PC-3 (cell line): ENCODE results near the gene CNTN4. TPM values are rescaled to one million over a fixed set of nuclear protein-coding genes. Genes with fewer than 3 reads are reported as not detected.

Experiments used
- ATAC-seq: fragments of 200-7000 bp; cut with Tn5 transposase; 2 replicates; pipeline ENCODE4 v1.9.1; 2020; ENCODE audit warnings: mild to moderate bottlenecking, moderate library complexity
- BruUV-seq: library from RNA; stranded (reverse); fragments of 400-500 nt; replicated peaks from 2 replicates; lab custom pipeline; 2021; lab: Mats Ljungman, UMichigan
- CTCF ChIA-PET: fragments of 300-600 bp; sonication (Branson Sonifier 250); formaldehyde crosslinking; loops from one replicate; lab custom pipeline; 2022; ENCODE audit warnings: antibody characterized with exemption; lab: Charles Lee
- POLR2A ChIA-PET: fragments of 300-600 bp; sonication (Branson Sonifier 250); formaldehyde crosslinking; loops from one replicate; lab custom pipeline; 2022; ENCODE audit warnings: antibody characterized with exemption; ENCODE audit not compliant: unreplicated experiment; lab: Charles Lee
- DNase-seq: peaks from one replicate; pipeline ENCODE4 v3.0.0-alpha.2; 2015
- H2AFZ ChIP-seq: fragments of 300-600 bp; sonication (generic); 2 replicates; pipeline ENCODE4 v1.6.0; 2016; ENCODE audit warnings: antibody characterized with exemption, low read length
- H3F3A ChIP-seq: fragments of 300-600 bp; sonication (generic); one replicate; pipeline ENCODE4 v1.6.0; 2017; ENCODE audit warnings: antibody characterized with exemption, low read length, control low read depth, mild to moderate bottlenecking; ENCODE audit not compliant: unreplicated experiment
- H3K27ac ChIP-seq: fragments of 300-600 bp; sonication (generic); 2 replicates; pipeline ENCODE4 v1.5.1; 2016; ENCODE audit warnings: mild to moderate bottlenecking, low read length
- H3K27me3 ChIP-seq: fragments of 300-600 bp; sonication (generic); 2 replicates; pipeline ENCODE4 v1.6.1; 2016; ENCODE audit warnings: low read length, mixed read lengths
- H3K36me3 ChIP-seq: fragments of 300-600 bp; sonication (generic); 2 replicates; pipeline ENCODE4 v1.6.1; 2016; ENCODE audit warnings: low read depth, mixed run types, low read length, mixed read lengths
- H3K4me1 ChIP-seq: fragments of 300-600 bp; sonication (generic); 2 replicates; pipeline ENCODE4 v1.5.1; 2016; ENCODE audit warnings: low read length; ENCODE audit not compliant: insufficient read depth
- H3K4me2 ChIP-seq: fragments of 300-600 bp; sonication (generic); 2 replicates; pipeline ENCODE4 v1.6.0; 2016; ENCODE audit warnings: low read length
- H3K4me3 ChIP-seq: fragments of 300-600 bp; sonication (generic); 2 replicates; pipeline ENCODE4 v1.5.1; 2016; ENCODE audit warnings: mild to moderate bottlenecking, low read length, mixed read lengths
- H3K79me2 ChIP-seq: fragments of 300-600 bp; sonication (generic); 2 replicates; pipeline ENCODE4 v1.6.1; 2017; ENCODE audit warnings: low read length, mixed read lengths
- H3K9ac ChIP-seq: fragments of 300-600 bp; sonication (generic); 2 replicates; pipeline ENCODE4 v1.6.0; 2016; ENCODE audit warnings: mild to moderate bottlenecking, low read length
- H3K9me2 ChIP-seq: fragments of 300-600 bp; sonication (generic); replicated peaks from 2 replicates; pipeline ENCODE4 v1.6.1; 2016; ENCODE audit warnings: mixed run types, low read length, mixed read lengths
- H3K9me3 ChIP-seq: fragments of 300-600 bp; sonication (generic); 2 replicates; pipeline ENCODE4 v1.6.1; 2016; ENCODE audit warnings: low read length, mixed read lengths
- H4K20me1 ChIP-seq: fragments of 300-600 bp; sonication (generic); 2 replicates; pipeline ENCODE4 v1.6.1; 2016; ENCODE audit warnings: low read length, mixed read lengths
- EZH2 ChIP-seq: fragments of 300-600 bp; sonication (generic); IDR thresholded peaks from one replicate; pipeline ENCODE4 v1.6.1; 2017; ENCODE audit warnings: antibody characterized with exemption, mild to moderate bottlenecking, low read length; ENCODE audit not compliant: unreplicated experiment
- EZH2phosphoT487 ChIP-seq: fragments of 300-600 bp; sonication (generic); IDR thresholded peaks from 2 replicates; pipeline ENCODE4 v1.6.1; 2018; ENCODE audit warnings: mild to moderate bottlenecking, antibody characterized with exemption, low read length, borderline replicate concordance
- intact Hi-C: fragments of 100-400 bp; cut with micrococcal nuclease; formaldehyde crosslinking; loops from 2 replicates; pipeline ENCODE4 v1.9.0; 2023
- total RNA-seq: library from RNA; depleted of rRNA; stranded (reverse); fragments of >200 nt; gene quantifications from 2 replicates; pipeline ENCODE4 v1.2.3, GENCODE V29; 2014
- TF ChIP-seq, protein P1 (sequence below): fragments of 300-600 bp; sonication (generic); conservative IDR thresholded peaks from 2 replicates; pipeline ENCODE4 v1.5.1; 2017; ENCODE audit warnings: antibody characterized with exemption, low read depth, mild to moderate bottlenecking, low read length

The CNTN4 gene
- total RNA-seq, 1 experiment from 2014 or later, result not detected

DNA sequence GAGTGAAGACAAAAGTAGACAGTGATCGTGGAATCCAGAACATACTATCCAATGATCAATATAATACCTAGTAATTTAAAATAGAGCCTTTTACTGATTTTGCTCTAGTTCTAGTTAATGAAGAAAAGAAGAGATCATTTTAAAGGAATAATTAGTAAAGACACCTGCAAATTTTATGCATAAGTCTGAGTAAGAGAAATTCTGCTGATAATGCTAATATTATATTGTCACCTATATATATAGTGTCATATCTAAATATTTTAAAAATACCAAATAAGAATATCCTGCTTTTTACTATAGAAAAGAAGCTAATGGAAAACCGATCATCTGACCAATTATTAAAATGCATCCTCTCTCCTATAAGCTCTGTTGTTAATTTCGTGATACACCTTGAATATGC is 152.1 kb downstream of the CNTN4 start:
- CTCF ChIA-PET, result no interaction called here
- no peaks in the 10 kb centered on the region for H3F3A ChIP-seq
- H3K9ac ChIP-seq, result no peak overlapping the region
- TF ChIP-seq, protein P1, sequence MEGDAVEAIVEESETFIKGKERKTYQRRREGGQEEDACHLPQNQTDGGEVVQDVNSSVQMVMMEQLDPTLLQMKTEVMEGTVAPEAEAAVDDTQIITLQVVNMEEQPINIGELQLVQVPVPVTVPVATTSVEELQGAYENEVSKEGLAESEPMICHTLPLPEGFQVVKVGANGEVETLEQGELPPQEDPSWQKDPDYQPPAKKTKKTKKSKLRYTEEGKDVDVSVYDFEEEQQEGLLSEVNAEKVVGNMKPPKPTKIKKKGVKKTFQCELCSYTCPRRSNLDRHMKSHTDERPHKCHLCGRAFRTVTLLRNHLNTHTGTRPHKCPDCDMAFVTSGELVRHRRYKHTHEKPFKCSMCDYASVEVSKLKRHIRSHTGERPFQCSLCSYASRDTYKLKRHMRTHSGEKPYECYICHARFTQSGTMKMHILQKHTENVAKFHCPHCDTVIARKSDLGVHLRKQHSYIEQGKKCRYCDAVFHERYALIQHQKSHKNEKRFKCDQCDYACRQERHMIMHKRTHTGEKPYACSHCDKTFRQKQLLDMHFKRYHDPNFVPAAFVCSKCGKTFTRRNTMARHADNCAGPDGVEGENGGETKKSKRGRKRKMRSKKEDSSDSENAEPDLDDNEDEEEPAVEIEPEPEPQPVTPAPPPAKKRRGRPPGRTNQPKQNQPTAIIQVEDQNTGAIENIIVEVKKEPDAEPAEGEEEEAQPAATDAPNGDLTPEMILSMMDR, result no peak
- no peak for TF ChIP-seq EZH2
- TF ChIP-seq EZH2phosphoT487, result no peak
- no peak overlapping the region for H3K4me2 ChIP-seq
- ATAC-seq (no peak), DNase-seq (no peak)
- POLR2A ChIA-PET, result no interaction called here
- H3K9me3 ChIP-seq, result peaks cover 56% of the 10 kb centered on the region
- H2AFZ ChIP-seq, result no peak overlapping the region
- no TSS peak for BruUV-seq
- no peak overlapping the region for H3K27ac ChIP-seq
- no peak overlapping the region for H3K4me3 ChIP-seq
- no peaks in the 10 kb centered on the region for H3K36me3 ChIP-seq
- intact Hi-C loops, result no loop called here
- H3K4me1 ChIP-seq, result no peaks in the 10 kb centered on the region
- no peaks in the 10 kb centered on the region for H3K79me2 ChIP-seq
- no peaks in the 10 kb centered on the region for H3K27me3 ChIP-seq
- H4K20me1 ChIP-seq, result no peaks in the 10 kb centered on the region
- H3K9me2 ChIP-seq, result no peaks in the 10 kb centered on the region

DNA sequence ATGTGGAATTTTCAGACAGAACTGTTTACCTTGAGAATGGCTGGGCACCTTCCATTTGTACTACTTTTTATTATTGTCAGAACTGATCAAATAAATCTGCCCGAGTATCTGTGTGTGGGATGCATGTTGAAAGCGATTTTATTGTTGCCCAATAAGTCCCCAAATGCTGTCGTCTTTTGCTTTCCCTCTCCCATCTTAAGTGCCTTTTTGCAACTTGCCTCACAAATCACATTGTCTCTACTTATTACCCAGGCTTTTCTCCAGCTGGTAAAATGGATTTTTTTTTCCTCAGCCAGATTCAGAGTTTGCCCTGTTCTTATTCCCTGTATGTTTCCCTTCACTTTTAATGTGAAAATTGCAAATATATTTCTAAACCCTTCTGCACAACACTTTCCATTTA is 163.1 kb downstream of the CNTN4 start:
- ChIA-PET POLR2A (no interaction called here), CTCF (no interaction called here)
- no peak for TF ChIP-seq EZH2phosphoT487
- TF ChIP-seq, protein P1, result no peak
- no peak for TF ChIP-seq EZH2
- Histone ChIP-seq H3K27ac (no peak overlapping the region), H3K4me3 (no peak overlapping the region), H3K9me2 (no peaks in the 10 kb centered on the region), H3K4me2 (no peak overlapping the region), H3K4me1 (no peaks in the 10 kb centered on the region), H3F3A (no peaks in the 10 kb centered on the region), H4K20me1 (no peaks in the 10 kb centered on the region), H3K79me2 (no peaks in the 10 kb centered on the region), H2AFZ (no peak overlapping the region), H3K9me3 (peaks cover 36% of the 10 kb centered on the region), H3K27me3 (no peaks in the 10 kb centered on the region), H3K9ac (no peak overlapping the region), H3K36me3 (no peaks in the 10 kb centered on the region)
- intact Hi-C loops, result no loop called here
- DNase-seq, result no peak
- no TSS peak for BruUV-seq
- ATAC-seq, result no peak

DNA sequence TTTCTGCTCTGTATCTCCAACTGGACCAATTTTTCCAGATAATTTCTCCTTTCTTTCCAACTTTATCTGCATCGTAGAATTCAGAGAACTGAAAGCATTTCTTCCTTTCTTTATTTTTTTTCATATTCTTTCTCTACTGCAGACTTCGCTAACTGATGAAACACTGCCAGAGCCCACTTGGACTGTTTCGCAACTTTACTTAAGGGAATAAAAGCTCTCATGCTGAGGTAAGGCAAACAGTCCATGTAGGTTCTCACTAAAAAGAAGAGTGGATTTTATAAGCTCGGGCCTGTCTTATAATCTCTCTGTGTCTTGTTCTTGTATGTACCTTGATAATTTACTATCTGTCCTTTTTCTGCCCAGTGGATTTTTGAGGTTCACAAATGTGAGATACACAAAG is 163.5 kb downstream of the CNTN4 start:
- TF ChIP-seq EZH2phosphoT487 (no peak), EZH2 (no peak)
- TF ChIP-seq, protein P1, result no peak
- no peaks in the 10 kb centered on the region for H3F3A ChIP-seq
- intact Hi-C loops, result no loop called here
- H3K36me3 ChIP-seq, result no peaks in the 10 kb centered on the region
- BruUV-seq, result no TSS peak
- H2AFZ ChIP-seq, result no peak overlapping the region
- POLR2A ChIA-PET, result no interaction called here
- H3K79me2 ChIP-seq, result no peaks in the 10 kb centered on the region
- H3K4me3 ChIP-seq, result no peak overlapping the region
- no peaks in the 10 kb centered on the region for H3K4me1 ChIP-seq
- CTCF ChIA-PET, result no interaction called here
- H3K9me3 ChIP-seq, result peaks cover 41% of the 10 kb centered on the region
- H3K9ac ChIP-seq, result no peak overlapping the region
- H3K27ac ChIP-seq, result no peak overlapping the region
- H3K4me2 ChIP-seq, result no peak overlapping the region
- no peak for ATAC-seq
- H3K27me3 ChIP-seq, result no peaks in the 10 kb centered on the region
- H3K9me2 ChIP-seq, result no peaks in the 10 kb centered on the region
- DNase-seq, result no peak
- H4K20me1 ChIP-seq, result no peaks in the 10 kb centered on the region
